Astrocyte of the spinal cord (primary cell): Measurements from ENCODE around the gene FLAD1.

Experiments used
- DNase-seq: peaks from one replicate; pipeline ENCODE4 v3.0.0; 2011; ENCODE audit warnings: low read depth, low spot score
- H3K4me3 ChIP-seq: 2 replicates; pipeline ENCODE4 v1.5.1; 2011; ENCODE audit warnings: low read depth, mild to moderate bottlenecking, low read length, moderate library complexity
- CTCF ChIP-seq: IDR thresholded peaks from 2 replicates; pipeline ENCODE4 v1.5.1; 2012; ENCODE audit warnings: low read depth, mild to moderate bottlenecking, low read length, inconsistent platforms
- in situ Hi-C: cut with HindIII; loops from 2 replicates; pipeline ENCODE4 v1.10.0; 2017; ENCODE audit warnings: low sequenced_read_pairs

Gene FLAD1

GRCh38 chr1:155005076-155006011 is 22.2 kb downstream of the FLAD1 start:
- no peak for DNase-seq
- TF ChIP-seq CTCF: no peak

GRCh38 chr1:155006601-155007101 is 23.5 kb downstream of the FLAD1 start:
- no peak overlapping the region for H3K4me3 ChIP-seq
- in situ Hi-C loops: no loop called here
- no peak for TF ChIP-seq CTCF
- no peak for DNase-seq

More at GRCh38 chr1:155005076-155006011, 22.2 kb downstream of the FLAD1 start:
- H3K4me3 ChIP-seq: no peak overlapping the region
- in situ Hi-C loops: no loop called here

- no peak overlapping the region for H3K4me3 ChIP-seq
- no peak for TF ChIP-seq CTCF
- in situ Hi-C loops: no loop called here
- DNase-seq: no peak
These were observed 24.2 kb downstream of the FLAD1 start for GRCh38 chr1:155007251-155007828.

- in situ Hi-C loops: no loop called here
- no peak for DNase-seq
- no peak for TF ChIP-seq CTCF
- H3K4me3 ChIP-seq: no peak overlapping the region
These were observed 25.1 kb downstream of the FLAD1 start for GRCh38 chr1:155008015-155008941.

GRCh38 chr1:155009221-155009711 is 26.1 kb downstream of the FLAD1 start:
- DNase-seq: no peak
- H3K4me3 ChIP-seq: no peak overlapping the region
- TF ChIP-seq CTCF: no peak
- in situ Hi-C loops: no loop called here

GRCh38 chr1:155009742-155010141 is 26.6 kb downstream of the FLAD1 start:
- DNase-seq: no peak
- H3K4me3 ChIP-seq: no peak overlapping the region
- no peak for TF ChIP-seq CTCF
- in situ Hi-C loops: no loop called here
